Activated T-cell treated with anti-CD3 and anti-CD28 coated beads, Interleukin-2, amount 50 U/mL, for 4 hours (primary cell): ENCODE data around the gene ADAMTS12. TPM values are rescaled to one million over a fixed set of nuclear protein-coding genes. Genes with fewer than 3 reads are reported as not detected.

ENCODE experiments used
- ATAC-seq, 2 donors: fragments of 200-7000 bp; cut with Tn5 transposase; one replicate each; pipeline ENCODE4 v1.10.0; 2021
- DNase-seq: peaks from one replicate; pipeline ENCODE4 v3.0.0-alpha.2; 2020
- H3K27me3 Mint-ChIP-seq: one replicate; pipeline ENCODE4 v1.8.0; 2021; ENCODE audit warnings: low read depth, mixed read lengths
- H3K36me3 Mint-ChIP-seq: one replicate; pipeline ENCODE4 v1.8.0; 2022; ENCODE audit warnings: mixed read lengths; ENCODE audit not compliant: insufficient read depth
- H3K4me1 Mint-ChIP-seq: one replicate; pipeline ENCODE4 v1.8.0; 2021; ENCODE audit warnings: low read depth, mixed read lengths
- H3K4me3 Mint-ChIP-seq: one replicate; pipeline ENCODE4 v1.8.0; 2021; ENCODE audit warnings: mild to moderate bottlenecking, moderate library complexity, mixed read lengths
- H3K9me3 Mint-ChIP-seq: one replicate; pipeline ENCODE4 v1.8.0; 2021; ENCODE audit warnings: mixed read lengths
- total RNA-seq, 3 donors: library from RNA; stranded (reverse); gene quantifications; one replicate each; pipeline ENCODE4 v1.2.1, GENCODE V29; 2021

ADAMTS12 gene
- total RNA-seq, 3 donors from 2014 or later = 0.03 TPM; not detected in 2

GRCh38 chr5:33650911-33651310, 240.9 kb downstream of the ADAMTS12 start:
- Mint-ChIP-seq H3K4me1 (no peaks in the 10 kb centered on the region), H3K36me3 (no peaks in the 10 kb centered on the region)
- no peak for ATAC-seq

GRCh38 chr5:33649549-33650482, 242.0 kb downstream of the ADAMTS12 start:
- Mint-ChIP-seq H3K4me1 (no peaks in the 10 kb centered on the region), H3K27me3 (no peaks in the 10 kb centered on the region), H3K4me3 (no peak overlapping the region), H3K9me3 (peaks cover 4% of the 10 kb centered on the region), H3K36me3 (no peaks in the 10 kb centered on the region)
- no peak for DNase-seq
- ATAC-seq = no peak

More at GRCh38 chr5:33650911-33651310, 240.9 kb downstream of the ADAMTS12 start:
- DNase-seq = no peak
- no peaks in the 10 kb centered on the region for H3K27me3 Mint-ChIP-seq
- peaks cover 4% of the 10 kb centered on the region for H3K9me3 Mint-ChIP-seq
- H3K4me3 Mint-ChIP-seq = no peak overlapping the region

DNA sequence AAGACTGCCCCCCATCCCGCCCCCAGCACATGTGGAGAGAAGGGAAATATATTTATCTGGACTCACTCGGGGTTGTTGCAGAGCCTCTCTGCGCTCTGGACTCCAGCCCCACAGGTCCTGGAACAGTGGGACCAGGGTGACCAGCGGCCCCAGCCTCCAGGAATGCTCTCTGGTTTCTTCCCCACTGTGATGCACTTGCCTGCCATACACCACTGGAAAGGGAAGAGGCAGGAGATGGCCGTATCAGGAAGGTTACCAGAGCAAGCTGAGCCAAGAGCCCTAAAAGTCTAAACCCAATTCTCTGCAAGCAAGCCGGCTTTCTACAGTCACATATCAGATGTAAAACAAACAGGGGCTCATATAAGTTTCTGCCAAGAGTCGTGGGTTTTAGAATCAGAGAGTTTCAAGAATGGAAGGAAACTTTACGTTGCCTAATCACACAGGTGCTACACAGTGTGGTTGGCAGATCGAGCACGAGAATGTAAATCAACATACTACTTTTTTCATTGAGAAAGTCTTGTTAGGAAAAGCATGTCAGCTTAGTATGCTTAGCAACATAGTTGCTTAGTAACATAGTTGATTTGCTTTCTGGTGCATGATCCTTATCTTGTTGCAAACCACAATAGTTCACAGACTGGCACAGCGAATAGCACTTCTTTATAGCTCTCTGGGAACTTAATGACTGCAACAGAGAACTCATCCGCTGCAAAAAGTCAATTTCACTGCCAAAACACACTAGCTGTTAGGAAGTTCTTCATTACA, 249.9 kb downstream of the ADAMTS12 start:
- Mint-ChIP-seq H3K9me3 (peaks cover 7% of the 10 kb centered on the region), H3K36me3 (no peaks in the 10 kb centered on the region), H3K4me1 (peaks cover 2% of the 10 kb centered on the region), H3K27me3 (no peaks in the 10 kb centered on the region), H3K4me3 (no peak overlapping the region)
- ATAC-seq (no peak), DNase-seq (no peak)

DNA sequence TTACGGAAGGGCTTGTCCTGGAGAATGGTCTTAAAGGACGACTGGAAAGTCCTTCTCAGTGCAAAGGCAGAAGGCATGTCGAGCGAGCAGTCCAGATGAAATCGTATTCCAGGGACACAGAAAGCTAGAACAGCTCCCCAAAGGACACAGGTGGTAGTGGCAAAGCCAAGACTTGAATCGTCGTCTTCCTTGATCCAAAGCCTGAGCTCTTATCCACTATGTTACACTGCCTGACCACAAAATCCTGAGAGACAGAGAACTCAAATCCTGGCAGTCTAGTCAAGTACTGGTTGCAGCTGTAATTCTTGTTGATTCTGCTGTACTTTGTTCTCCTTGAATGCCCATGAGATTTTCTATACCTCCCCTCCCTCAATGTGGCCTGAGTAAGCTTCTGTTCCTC, 252.3 kb downstream of the ADAMTS12 start:
- Mint-ChIP-seq H3K36me3 (no peaks in the 10 kb centered on the region), H3K27me3 (no peaks in the 10 kb centered on the region), H3K4me1 (peaks cover 2% of the 10 kb centered on the region), H3K9me3 (peaks cover 7% of the 10 kb centered on the region), H3K4me3 (no peak overlapping the region)
- ATAC-seq (no peak), DNase-seq (no peak)

DNA sequence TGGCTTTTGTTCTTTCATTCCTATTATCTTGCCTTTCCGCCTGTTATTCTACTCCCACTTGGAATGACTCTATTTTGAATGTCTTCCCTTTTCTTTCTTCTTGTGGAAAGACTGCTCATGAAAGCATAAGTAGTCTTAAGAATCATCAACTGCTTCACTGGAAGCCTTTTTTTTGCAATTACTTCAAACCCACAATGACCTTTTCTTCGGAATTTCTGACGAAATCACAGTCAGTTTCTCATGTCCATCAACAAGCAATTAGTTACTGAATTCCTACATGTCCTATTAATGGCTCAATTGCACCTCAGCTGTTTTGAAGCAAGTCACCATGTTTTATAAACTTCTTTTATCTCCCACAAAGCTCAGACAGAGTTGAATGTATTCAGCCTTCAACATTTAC, 254.8 kb downstream of the ADAMTS12 start:
- no peak overlapping the region for H3K4me3 Mint-ChIP-seq
- no peak for ATAC-seq

DNA sequence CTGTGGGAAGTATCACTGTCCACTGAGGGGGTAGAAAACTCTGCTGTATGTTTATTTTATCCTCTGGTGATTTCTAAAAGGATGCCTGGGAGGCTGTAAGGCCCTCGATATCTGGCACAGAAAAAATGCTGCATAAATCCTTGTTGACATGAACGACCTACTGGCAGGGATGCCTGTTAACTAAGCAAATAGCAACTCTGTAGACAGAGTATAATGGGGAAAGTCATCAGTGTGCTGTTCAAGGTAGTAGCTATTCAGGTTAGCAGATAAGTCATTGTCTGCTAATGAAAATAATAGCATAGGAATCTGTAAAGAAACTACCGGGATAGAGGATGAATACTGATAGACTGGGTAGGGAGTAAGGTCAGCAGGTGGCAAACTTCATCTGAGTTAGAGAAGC, 256.2 kb downstream of the ADAMTS12 start:
- Mint-ChIP-seq H3K4me1 (no peaks in the 10 kb centered on the region), H3K27me3 (no peaks in the 10 kb centered on the region), H3K4me3 (no peak overlapping the region), H3K36me3 (no peaks in the 10 kb centered on the region), H3K9me3 (no peaks in the 10 kb centered on the region)
- ATAC-seq = no peak
- no peak for DNase-seq

More for the DNA sequence above, 254.8 kb downstream of the ADAMTS12 start:
- H3K27me3 Mint-ChIP-seq = no peaks in the 10 kb centered on the region
- H3K9me3 Mint-ChIP-seq = no peaks in the 10 kb centered on the region
- DNase-seq = no peak
- H3K4me1 Mint-ChIP-seq = no peaks in the 10 kb centered on the region
- H3K36me3 Mint-ChIP-seq = no peaks in the 10 kb centered on the region

DNA sequence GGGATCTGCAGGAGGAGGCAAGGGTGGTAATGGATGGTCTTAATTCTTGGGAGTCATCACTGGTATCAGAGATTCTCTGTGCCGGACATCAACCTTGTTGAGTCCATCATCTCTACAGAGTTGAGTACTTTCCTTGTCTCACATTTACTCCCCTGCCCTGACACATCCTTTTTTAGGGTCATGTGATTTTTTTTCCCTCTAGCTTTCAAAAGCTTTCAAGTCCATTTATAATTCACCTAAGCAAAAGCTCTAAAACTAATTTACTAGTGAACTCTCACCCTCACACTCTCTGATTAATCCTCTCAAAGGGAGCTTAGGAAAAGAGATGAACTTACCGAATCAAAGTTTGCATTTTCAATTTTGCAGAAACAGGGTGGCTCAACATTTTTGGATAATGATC, 258.1 kb downstream of the ADAMTS12 start:
- Mint-ChIP-seq H3K9me3 (no peaks in the 10 kb centered on the region), H3K27me3 (no peaks in the 10 kb centered on the region), H3K4me3 (no peak overlapping the region), H3K36me3 (no peaks in the 10 kb centered on the region), H3K4me1 (no peaks in the 10 kb centered on the region)
- DNase-seq (no peak), ATAC-seq (no peak)

DNA sequence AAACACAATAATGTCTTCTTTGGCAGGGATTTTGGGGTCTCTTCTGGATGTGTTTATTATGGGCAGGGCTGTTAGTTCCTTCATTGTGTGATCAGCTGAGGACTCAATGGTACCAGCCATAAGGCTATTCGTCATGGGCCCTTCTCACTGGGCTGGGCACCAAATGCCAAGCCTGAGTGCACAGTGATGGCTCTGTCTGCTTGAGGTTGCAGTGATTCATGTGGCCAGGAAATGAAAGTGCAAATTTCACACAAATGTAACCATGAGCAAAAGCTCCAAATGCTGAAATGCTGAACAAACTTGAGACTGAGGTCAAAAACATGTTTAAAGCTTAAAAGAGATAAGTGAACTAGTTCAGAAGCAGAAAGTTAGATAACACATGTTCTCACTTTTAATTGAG, 260.0 kb downstream of the ADAMTS12 start:
- no peaks in the 10 kb centered on the region for H3K36me3 Mint-ChIP-seq
- H3K27me3 Mint-ChIP-seq = no peaks in the 10 kb centered on the region
- no peaks in the 10 kb centered on the region for H3K9me3 Mint-ChIP-seq
- H3K4me1 Mint-ChIP-seq = no peaks in the 10 kb centered on the region
- ATAC-seq (no peak), DNase-seq (no peak)
- no peak overlapping the region for H3K4me3 Mint-ChIP-seq

DNA sequence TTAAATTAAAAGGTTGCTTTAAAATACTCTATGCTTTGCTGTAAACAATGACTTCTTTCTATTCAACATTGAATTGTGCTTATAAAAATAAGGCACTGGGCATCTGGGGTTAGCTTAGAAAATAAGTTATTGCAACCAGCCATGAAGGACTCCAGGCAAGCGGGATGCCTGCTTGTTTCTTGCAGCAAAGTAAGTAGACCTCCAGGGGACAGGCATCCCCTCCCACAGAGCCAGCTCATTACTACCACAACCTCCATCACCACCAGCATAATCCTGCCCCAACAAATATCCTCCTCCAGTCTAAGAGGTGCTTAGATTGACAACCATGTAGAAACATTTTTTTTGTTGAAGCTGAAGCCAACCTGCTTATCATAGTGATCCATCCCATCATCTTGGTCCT, 260.7 kb downstream of the ADAMTS12 start:
- Mint-ChIP-seq H3K36me3 (no peaks in the 10 kb centered on the region), H3K27me3 (no peaks in the 10 kb centered on the region), H3K4me1 (no peaks in the 10 kb centered on the region), H3K9me3 (no peaks in the 10 kb centered on the region), H3K4me3 (no peak overlapping the region)
- ATAC-seq (no peak), DNase-seq (no peak)

DNA sequence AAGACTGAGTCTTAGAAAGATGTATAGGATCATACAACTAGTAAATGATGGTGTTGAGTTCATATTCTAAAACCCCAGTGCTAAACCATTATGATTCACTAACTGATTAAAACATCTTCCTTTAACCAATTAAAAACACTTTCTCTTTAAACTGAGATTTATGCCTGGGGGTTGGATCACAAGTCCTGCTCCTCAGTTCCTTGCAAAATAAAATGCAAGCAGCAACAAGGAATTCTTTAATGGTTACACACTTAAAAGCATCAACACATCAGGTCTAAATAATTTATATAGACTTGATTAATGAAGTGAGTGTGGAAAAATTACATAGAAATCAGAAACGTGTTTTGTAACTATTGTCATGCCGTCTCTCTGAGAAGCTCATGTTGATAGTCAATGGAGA, 261.8 kb downstream of the ADAMTS12 start:
- Mint-ChIP-seq H3K4me1 (no peaks in the 10 kb centered on the region), H3K4me3 (no peak overlapping the region), H3K9me3 (no peaks in the 10 kb centered on the region), H3K36me3 (no peaks in the 10 kb centered on the region), H3K27me3 (no peaks in the 10 kb centered on the region)
- no peak for ATAC-seq
- DNase-seq = no peak

DNA sequence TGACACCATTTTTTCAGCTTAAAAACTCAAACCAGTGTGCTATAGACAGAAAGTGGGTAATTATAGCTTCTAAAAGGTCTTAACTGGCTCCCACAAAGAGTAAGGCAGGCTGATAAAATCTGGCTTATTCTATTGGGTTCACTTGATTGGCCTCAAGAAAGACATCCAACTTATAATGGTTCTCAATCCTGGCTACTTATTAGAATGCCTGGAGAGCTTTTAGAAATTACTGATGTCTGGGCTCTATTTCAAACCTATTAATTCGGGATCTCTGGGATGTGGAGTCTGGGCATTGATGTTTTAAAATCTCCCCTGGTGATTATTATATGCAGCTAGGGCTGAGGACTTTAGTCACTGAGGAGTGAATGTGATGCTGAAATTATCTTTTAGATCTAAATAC, 263.0 kb downstream of the ADAMTS12 start:
- no peaks in the 10 kb centered on the region for H3K27me3 Mint-ChIP-seq
- DNase-seq = no peak

GRCh38 chr5:33621514-33621913, 270.3 kb downstream of the ADAMTS12 start:
- ATAC-seq (no peak), DNase-seq (no peak)
- H3K4me1 Mint-ChIP-seq = no peaks in the 10 kb centered on the region
- no peak overlapping the region for H3K4me3 Mint-ChIP-seq
- no peaks in the 10 kb centered on the region for H3K9me3 Mint-ChIP-seq
- peaks cover 3% of the 10 kb centered on the region for H3K27me3 Mint-ChIP-seq
- no peaks in the 10 kb centered on the region for H3K36me3 Mint-ChIP-seq

More for the DNA sequence above, 263.0 kb downstream of the ADAMTS12 start:
- Mint-ChIP-seq H3K4me1 (no peaks in the 10 kb centered on the region), H3K36me3 (no peaks in the 10 kb centered on the region), H3K9me3 (no peaks in the 10 kb centered on the region), H3K4me3 (no peak overlapping the region)
- ATAC-seq = no peak

DNA sequence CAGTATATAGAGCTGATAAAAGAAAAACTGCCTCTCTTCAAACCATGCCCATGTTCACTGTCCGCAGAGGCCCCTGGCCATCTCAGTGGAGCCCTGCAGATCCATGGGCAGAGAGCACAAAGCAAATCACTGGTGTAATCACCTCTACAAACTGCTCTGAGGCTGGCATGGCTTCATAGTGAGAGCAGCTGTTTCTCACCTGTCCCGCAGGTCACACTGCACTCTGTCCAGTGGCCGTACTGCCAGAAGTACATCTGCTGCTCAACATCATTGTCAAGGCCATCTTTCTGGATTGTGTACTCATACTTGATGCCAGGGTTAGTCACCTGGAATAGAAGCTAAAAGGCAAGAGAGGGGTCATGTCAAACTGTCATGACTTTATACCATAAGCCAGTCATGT, 277.8 kb downstream of the ADAMTS12 start:
- no peaks in the 10 kb centered on the region for H3K4me1 Mint-ChIP-seq
- H3K27me3 Mint-ChIP-seq = peaks cover 1% of the 10 kb centered on the region
- ATAC-seq (no peak), DNase-seq (no peak)
- no peak overlapping the region for H3K4me3 Mint-ChIP-seq
- no peaks in the 10 kb centered on the region for H3K36me3 Mint-ChIP-seq
- no peaks in the 10 kb centered on the region for H3K9me3 Mint-ChIP-seq

GRCh38 chr5:33612386-33612785, 279.4 kb downstream of the ADAMTS12 start:
- no peaks in the 10 kb centered on the region for H3K9me3 Mint-ChIP-seq
- H3K4me3 Mint-ChIP-seq = no peak overlapping the region
- no peak for DNase-seq
- H3K27me3 Mint-ChIP-seq = peaks cover 1% of the 10 kb centered on the region
- no peak for ATAC-seq
- no peaks in the 10 kb centered on the region for H3K4me1 Mint-ChIP-seq
- no peaks in the 10 kb centered on the region for H3K36me3 Mint-ChIP-seq

DNA sequence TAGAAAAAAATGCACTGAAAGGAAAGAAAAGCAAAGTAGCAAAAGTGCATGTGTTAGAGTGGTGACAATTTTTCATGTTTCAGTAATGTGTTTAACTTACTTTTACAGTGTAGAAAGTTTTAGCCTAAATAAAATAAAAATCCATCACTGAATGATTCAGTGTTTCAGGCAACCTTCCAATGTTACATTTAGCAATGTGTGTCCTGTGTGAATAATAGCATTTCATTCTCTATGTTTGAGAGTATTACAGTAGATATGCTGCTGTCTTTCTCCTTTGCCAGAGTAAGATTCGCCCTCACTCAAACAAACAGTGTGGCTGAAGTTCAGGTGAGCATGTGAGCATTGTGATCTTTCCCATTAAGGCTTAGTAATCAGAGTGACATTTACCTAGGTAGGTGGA, 279.9 kb downstream of the ADAMTS12 start:
- Mint-ChIP-seq H3K4me1 (no peaks in the 10 kb centered on the region), H3K36me3 (no peaks in the 10 kb centered on the region)
- no peak for DNase-seq

More for the DNA sequence above, 279.9 kb downstream of the ADAMTS12 start:
- no peak for ATAC-seq
- Mint-ChIP-seq H3K4me3 (no peak overlapping the region), H3K27me3 (peaks cover 1% of the 10 kb centered on the region), H3K9me3 (no peaks in the 10 kb centered on the region)
